Epithelial cell of proximal tubule (primary cell): ENCODE measurements around the gene TULP4. TPM values are rescaled to one million over a fixed set of nuclear protein-coding genes. Genes with fewer than 3 reads are reported as not detected.

Experiments used
- DNase-seq: peaks from one replicate; pipeline ENCODE4 v3.0.0-alpha.2; 2011; ENCODE audit warnings: low read depth
- H3K4me3 ChIP-seq: 2 replicates; pipeline ENCODE4 v1.5.1; 2011; ENCODE audit warnings: low read depth, mild to moderate bottlenecking, low read length
- CTCF ChIP-seq: conservative IDR thresholded peaks from 2 replicates; pipeline ENCODE4 v1.5.1; 2012; ENCODE audit warnings: low read depth, mild to moderate bottlenecking, low read length
- total RNA-seq: library from RNA; depleted of rRNA; stranded (reverse); fragments of >200 nt; gene quantifications from 2 replicates; pipeline ENCODE4 v1.2.3, GENCODE V29; 2015

TULP4 gene
- total RNA-seq, 1 donor from 2014 or later: 25.4 TPM

GRCh38 chr6:158406736-158407135 lies 94.5 kb downstream of the TULP4 start:
- no peak for DNase-seq
- H3K4me3 ChIP-seq: no peak overlapping the region
- TF ChIP-seq CTCF: no peak

- DNase-seq: no peak
- no peak overlapping the region for H3K4me3 ChIP-seq
- no peak for TF ChIP-seq CTCF
These were observed 95.7 kb downstream of the TULP4 start for GRCh38 chr6:158408013-158408412.

- DNase-seq: no peak
- no peak for TF ChIP-seq CTCF
- H3K4me3 ChIP-seq: no peak overlapping the region
These were observed 96.4 kb downstream of the TULP4 start for GRCh38 chr6:158408552-158409130.

GRCh38 chr6:158409451-158409850 lies 97.2 kb downstream of the TULP4 start:
- no peak for TF ChIP-seq CTCF
- no peak for DNase-seq
- H3K4me3 ChIP-seq: no peak overlapping the region

GRCh38 chr6:158410784-158411183 lies 98.5 kb downstream of the TULP4 start:
- no peak overlapping the region for H3K4me3 ChIP-seq
- no peak for TF ChIP-seq CTCF
- no peak for DNase-seq

- no peak for TF ChIP-seq CTCF
These were observed 99.7 kb downstream of the TULP4 start for GRCh38 chr6:158411998-158412397.

GRCh38 chr6:158413028-158413427 lies 100.8 kb downstream of the TULP4 start:
- no peak for DNase-seq
- no peak overlapping the region for H3K4me3 ChIP-seq
- no peak for TF ChIP-seq CTCF

More at GRCh38 chr6:158411998-158412397, 99.7 kb downstream of the TULP4 start:
- no peak overlapping the region for H3K4me3 ChIP-seq
- no peak for DNase-seq
